Stimulated activated CD8-positive, alpha-beta memory T cell treated with anti-CD3 and anti-CD28 coated beads, Interleukin-12 subunit alpha, Interleukin-12 subunit beta, amount 100 ng/mL, for 1 hour (primary cell): Measurements from ENCODE around the gene FGD5.

Experiments
- DNase-seq: peaks from one replicate; pipeline ENCODE4 v3.0.0-alpha.2; 2020; ENCODE audit warnings: low read depth

The FGD5 gene

DNA sequence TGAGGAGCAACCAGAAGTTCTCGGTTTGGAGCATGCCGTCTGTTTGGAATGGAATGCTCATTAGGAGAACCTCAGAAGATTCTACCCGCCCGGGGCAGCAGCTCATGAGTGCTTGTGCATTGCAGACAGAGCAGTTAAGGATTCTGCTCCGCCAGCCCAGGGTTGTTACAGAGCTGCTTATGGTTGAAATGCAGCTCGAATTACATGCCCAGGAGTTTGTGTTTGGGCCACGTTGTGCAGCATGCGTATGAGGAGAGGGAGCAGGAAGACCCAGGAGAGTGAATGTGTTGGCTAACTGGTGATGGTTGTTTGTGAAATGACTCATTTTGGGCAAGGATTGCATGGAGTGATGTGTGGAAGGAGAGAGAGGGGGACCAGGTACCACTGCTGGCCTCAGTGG, 9.0 kb downstream of the FGD5 start:
- no peak for DNase-seq

DNA sequence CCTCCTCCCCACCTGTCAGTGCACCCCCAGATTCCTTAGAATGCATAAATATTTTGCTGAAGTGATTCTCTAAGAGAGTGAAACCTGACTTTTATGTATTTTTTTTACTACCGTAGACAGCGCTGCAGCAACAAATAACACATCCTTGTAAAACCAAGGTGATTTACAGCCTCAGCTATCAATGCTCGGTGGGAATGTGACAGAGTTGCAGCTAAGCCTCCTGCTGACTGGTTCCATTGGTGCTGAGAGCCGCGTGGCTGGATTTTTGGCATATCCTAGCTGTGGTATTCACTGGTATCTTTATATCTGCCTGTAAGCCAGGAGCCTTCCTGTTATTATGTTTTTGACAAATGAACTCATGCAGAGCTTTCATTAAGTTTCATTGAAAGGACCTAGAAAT, 11.0 kb downstream of the FGD5 start:
- no peak for DNase-seq

DNA sequence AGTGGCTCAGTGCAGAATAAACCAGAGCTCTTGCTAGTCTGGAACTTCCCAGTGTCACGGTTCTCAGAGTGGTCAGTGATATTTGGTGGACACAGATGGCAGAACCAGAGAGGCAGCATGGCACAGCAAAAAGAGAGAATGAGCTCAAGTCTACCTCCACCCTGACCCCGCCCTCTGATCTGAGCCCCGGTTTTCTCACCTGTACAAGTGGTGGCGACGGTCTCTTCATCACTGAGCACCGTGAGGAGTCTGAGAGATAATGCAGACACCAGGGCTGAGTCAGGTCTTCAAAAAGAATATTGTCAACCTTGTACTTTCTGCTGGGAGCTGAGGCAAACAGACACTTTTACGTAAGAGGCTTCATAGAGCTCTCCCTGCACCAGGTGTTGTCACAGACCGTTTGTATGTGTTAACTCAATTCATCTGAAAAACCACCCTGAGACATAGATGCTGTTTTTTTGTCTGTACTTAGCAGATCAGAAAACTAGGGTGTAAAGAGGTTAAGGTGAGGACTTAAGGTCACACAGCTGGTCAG, 13.2 kb downstream of the FGD5 start:
- DNase-seq = no peak

DNA sequence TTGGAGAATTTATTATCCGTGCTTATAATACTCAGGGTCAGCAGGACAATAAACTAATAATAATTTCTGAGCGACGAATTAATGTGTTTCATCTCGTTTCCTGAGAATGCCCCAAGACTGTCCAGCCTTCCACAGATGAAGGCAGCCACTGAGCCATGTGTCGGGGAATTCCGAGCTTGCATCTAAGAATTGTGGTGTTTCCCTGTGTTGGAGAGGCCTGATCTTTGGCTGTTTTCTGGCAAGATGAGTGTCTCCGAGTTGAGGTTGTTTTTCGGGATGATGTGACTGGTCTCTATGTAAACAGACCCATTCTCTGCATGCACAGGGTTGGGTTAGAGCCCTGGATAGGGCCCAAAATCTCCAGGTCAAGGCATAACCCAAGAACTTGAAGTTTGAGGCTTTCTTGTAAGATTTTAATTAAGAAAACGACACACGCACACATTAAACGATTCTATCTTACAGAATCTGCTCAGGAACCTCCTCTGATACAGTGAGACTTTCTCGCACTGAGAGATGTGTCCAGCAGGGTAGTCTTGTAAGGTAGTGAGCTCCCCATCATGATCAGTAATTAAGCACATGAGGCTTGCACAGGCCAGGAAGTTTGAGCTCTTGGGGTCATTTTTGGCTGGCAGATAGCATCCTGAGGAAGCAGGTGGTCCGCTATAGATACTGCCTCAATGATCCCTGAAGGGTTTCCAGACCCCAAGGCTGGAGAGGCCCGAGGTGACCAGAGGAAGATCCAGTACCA, 14.4 kb downstream of the FGD5 start:
- no peak for DNase-seq

DNA sequence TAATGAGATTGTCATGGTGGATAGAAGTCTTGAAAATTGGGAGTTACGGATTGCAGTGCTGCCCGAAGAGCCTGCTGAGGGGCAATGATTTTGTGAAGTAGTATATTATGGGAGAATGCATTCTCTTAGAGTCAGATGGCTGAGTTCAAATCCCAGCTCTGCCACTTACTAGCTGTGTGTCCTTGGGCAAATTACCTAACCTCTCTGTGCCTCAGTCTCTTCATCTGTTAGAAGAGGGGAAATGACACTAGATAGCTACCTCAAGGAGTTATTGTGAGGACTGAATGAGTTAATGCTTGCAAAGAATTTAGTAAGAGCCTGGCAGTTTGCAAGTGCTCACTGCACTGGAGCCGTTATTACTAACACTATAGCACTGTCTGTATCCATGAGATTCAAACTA, 15.4 kb downstream of the FGD5 start:
- DNase-seq = no peak

DNA sequence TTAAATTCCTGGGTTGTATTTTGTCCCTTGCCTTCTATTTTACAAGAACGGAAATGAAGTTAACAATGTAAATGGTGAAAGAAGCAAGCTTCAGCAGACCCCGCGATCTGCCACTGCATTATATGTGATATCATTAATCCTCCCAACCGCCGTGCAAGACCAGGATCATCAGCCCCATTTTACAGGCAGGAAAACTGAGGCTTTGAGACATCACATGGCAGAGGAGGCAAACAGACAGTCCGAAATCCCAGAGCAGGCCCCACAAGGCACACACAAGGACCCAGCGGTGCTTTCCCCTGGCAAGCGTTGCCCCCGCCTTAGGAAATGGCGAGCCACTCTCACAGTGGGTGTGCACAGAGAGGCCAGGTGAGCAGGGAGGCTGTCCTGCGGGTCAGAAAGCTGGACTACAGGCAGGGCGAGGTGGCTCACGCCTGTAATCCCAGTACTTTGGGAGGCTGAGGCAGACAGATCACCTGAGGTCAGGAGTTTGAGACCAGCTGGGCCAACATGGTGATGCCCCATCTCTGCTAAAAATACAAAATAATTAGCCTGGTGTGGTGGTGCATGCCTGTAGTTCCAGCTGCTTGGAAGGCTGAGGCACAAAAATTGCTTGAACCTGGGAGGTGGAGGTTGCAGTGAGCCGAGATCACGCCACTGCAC, 16.2 kb downstream of the FGD5 start:
- DNase-seq = no peak

DNA sequence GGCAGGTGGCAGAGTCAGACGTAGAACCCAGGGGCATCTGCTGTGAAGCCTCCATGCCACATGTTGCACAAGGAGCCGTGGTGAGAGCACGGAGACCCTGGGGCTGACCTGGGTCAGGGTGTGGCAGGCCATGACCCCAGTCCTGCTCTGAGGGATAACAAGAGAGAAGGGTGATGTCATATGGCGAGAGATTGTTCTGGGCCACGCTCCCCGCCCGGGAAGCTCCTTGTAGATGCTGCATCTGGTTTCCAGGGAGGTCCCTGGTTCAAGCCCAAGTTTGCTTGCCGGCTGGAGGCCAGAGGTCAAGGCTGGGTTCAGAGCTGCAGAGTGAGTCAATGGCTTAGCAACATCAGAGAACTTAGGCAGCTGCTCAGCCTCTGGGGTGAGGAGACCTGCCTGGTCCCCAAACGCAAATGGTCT, 17.3 kb downstream of the FGD5 start:
- DNase-seq = no peak

DNA sequence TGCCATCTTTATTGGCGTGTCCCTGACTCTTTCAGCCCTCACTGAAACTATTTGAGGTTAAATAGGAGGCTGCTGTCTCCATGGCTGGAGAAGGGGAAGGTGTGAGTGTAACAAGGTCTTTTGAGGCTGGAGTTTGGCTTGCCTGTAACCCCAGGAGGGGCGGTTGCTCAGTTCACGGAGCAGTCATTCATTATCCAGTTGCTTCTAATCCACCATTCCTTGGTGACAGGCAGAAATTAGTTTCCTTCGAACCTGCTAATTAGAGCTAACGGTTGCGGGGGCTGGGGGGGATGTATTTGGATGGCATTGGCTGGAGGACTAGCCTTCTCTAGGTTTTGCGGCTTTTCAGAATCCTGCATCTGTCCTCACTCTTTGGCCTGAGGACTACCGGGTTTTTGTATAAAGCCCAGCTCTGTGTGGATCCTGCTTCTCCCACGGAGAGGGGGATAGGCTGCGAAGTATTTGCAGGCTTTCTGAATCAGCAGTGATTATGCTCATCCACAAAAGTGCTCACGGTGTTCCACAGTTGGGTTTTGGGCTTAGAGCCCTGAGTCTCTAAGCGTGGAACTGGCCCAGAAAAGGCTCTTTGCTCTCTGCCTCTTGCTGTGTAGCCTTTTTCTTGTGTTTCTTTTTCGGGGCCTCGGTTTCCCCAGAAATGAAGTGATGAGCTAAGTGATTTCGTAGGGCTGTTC, 18.6 kb downstream of the FGD5 start:
- no peak for DNase-seq

DNA sequence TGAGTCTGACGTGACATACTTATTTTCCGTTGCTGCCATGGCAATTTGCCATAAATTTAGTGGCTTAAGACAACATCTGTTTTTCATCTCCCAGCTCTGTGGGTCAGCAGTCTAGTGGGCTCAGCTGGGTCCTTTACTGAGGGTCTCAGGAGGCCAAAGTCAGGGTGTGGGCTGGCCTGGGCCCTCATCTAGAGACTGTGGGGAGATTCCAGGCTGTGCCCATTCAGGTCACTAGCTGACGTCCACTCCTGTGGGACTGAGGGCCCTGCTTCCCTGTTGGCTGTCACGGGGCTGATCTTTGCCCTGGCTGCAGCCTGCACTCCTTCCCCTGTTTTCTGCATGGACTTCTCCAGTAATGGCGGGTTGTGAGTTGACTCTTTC, 19.1 kb downstream of the FGD5 start:
- DNase-seq = no peak

DNA sequence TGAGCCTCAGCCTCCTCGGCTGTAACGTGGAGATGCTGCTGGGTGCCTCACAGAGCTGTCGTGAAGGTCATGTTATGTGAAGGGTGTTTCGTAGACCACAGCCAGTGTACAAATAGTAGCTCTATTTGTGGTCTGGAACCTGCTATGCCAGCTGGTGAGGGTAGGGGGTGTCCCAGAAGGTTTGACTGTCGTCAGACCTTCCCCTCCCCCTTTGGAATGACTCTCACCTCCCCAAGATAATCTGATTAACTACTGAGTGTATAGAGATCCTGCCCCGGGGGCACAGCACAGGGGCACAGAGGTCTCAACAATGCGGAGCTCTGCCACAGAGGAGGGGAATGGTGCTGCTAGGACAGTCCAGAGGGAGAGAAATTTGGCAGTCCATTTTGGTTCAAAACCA, 20.5 kb downstream of the FGD5 start:
- no peak for DNase-seq

DNA sequence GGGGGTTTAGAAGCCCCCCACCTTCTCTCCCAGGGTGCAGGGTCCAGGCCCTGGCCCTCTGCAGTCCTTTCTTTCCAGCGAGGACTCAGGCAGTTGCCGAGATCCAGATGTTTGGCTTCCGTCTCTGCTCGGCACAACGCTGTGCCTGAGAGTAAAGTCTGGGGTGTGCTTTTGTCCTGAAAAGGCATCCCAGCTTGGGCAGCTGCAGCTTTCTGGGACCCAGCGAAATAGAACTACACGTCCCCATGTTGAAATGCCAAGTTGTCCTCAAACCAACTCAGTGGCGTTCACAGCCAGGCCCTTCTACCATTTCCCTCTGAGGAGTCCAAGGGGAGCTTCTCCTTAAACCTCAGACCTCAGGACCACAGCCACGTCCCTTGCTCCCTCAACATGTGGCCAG, 23.1 kb downstream of the FGD5 start:
- no peak for DNase-seq

DNA sequence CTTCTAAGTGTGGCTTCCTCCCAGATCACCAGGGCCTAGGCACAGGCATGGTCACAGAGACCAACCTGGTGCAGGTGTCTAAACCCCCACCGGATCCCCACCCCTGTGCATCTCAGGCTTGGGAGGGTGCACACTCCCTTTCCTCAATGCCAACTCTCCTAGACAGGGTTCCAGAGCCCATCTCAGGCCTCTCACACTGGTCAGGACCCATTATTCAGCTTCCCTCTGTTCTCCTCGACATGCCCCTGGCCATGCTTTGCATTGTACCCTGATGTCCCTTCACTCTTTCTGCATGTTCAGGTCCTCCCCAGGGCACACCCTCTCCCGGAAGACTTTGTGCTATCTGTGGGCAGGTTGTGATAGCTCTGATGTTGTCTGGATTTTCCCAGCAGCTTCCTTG, 23.5 kb downstream of the FGD5 start:
- no peak for DNase-seq

DNA sequence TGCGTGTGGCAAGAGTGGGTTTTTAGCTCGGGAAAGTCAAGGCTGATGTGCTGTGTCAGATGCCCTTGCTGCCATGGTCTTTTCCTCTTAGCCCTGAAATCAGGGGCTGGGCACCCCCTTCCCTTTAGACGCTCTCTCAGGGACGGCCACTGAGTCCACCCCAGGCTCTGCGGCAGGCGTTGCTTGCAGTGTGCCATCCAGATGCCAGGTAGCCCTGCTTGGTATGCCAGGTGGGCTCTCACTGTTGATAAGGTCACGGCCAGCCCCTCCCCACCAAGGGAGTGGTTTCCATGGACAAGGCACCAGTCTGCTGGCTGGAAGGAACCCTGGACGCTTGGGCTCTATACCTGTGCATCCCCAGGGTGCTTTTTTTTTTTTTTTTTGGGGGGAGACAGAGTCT, 24.6 kb downstream of the FGD5 start:
- no peak for DNase-seq

DNA sequence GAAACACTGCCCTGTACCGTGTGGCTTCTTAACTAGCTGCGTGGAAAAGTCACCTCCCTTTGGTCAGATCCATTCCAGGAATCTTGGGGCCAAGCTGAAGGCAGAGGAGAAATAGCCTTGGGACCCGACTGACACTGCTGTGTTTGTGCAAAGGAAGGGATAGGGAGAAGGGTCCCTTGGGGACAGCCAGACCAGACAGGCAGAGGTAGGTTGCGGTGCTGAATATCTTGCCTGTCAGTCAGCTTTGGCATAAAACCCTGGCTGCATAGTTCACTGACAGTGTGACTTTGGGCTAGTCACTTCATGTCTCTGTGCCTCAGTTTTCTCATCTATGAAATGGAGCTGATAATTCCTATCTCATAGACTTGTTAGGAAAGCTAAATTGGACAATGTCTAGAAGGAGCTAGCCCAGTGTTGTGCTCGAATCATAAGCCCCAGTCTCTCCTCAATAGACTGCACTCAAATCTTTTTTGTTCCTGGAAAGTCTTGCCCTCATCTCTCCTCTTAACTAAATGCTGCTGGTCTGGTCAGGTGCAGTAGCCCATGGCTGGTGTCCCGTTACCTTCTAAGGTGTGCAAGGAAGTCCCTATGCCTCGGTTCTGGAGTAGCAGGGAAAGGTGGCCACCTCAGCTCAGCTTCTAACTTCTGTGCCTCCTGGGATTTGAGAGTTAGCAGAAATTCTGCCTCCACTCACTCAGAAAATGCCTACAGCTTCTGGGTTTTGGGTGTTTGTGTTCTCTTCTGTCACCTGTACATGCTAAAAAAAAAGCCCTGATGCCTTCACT, 25.8 kb downstream of the FGD5 start:
- no peak for DNase-seq

DNA sequence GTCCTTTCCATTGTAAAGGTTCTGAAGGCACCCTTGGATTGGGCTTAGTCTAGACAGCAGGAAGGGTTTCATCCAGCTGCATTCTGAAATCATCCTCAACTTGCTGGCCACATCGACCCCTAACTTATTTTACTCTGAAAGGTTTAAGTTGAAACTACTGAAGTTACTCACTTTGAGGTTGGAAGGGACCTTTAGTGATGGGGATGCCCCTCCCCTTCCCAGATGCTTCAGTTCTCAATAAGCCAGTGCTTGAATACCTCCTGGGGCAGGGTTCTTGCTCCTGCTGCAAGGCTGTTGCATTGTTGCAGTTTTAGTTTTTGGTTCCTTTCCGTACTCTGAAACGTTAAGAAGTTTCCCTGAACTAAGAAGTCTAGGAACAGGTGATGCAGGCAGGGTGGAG, 26.4 kb downstream of the FGD5 start:
- DNase-seq = no peak

DNA sequence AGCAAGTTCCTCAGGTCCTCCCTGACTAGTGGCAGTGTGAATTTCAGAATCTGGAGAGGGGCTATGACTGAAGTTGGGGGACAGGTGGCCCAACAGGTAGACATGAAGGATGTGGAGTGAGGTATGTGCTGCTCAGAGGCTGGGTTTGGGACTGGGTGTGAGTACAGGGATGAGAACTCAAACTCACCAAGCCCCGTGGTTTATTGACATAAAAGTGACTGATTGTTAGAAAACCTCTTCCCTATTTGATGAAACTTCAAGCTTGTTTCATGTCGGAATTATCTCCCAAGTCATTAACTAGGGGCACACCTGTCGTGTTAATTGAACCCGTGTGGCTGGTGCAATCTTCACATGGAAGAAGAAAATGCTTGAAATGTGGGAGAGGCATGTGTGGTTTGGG, 27.1 kb downstream of the FGD5 start:
- no peak for DNase-seq

DNA sequence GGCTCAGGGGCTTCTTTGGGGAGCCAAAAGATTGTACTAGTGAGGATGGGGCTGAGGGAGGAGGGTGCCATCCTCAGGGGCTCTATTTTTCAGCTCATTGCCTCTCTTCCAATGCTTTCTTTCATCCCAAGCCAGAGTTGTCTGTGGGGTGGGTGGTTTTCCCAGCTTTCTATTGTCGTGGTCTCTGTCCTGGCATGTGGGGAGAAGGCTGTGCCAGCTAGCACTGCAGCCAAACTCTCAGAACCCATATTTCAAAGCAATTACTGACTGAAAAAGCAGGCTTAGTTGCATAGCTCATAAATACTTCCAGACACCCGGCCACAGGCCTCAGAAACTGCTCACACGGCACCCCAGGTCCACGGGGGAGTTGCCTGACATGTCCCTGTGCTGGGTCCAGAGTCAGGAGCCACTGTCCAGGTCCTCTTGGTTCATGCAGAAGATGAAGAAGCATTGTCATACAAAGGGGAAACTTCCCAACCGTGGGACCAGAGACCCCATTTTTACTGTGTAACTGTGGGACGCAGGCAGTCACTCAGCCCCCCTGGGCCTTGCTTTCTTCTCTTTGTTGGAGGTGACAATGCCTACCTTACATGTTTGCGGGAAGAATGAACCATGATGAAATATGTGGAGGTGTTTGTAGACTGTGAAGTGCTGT, 27.6 kb downstream of the FGD5 start:
- no peak for DNase-seq

DNA sequence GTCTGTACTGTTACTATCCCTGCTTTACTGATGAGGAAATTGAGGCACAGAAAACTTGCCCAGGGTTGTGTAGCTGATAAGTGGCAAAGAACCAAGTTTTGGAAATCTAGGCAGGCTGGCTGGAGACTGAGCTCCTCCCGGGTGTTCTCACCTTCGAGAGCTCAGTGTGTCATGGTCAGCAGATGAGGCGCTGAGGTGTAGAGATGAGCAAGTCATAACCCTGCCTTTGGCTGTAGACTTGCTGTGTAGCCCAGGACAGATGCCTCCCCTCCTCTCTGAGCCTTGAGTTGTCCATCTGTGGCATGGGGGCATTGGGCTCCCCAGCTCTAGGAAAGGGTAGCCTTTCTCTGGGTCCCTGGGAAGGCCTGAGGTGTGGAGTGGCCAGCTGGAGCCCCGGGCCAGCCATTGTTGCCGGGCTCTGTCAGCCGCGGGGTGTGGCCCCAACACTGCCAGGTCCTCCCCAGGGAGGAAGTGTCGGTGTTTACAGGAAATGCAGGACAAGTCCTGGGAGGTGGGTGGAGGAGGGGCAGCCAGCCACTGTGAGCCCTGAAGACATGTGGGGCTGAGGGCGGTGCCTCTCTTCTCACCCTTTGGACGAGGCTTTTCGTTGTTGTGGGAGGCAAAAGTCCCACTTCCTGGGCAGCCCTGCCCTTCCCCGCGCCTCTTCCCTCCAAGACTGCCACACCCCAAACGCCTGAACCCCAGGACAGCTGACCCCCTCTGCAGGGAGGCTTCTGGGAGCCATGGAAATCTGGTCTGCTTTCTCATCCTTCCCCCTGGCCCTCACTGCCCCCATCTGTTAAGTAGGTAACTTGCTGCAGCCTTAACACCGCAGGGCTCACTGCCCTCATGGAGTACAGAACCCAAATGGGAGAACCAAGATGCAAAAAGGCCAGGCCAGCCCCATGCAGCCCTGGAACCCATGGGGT, 29.1 kb downstream of the FGD5 start:
- no peak for DNase-seq

DNA sequence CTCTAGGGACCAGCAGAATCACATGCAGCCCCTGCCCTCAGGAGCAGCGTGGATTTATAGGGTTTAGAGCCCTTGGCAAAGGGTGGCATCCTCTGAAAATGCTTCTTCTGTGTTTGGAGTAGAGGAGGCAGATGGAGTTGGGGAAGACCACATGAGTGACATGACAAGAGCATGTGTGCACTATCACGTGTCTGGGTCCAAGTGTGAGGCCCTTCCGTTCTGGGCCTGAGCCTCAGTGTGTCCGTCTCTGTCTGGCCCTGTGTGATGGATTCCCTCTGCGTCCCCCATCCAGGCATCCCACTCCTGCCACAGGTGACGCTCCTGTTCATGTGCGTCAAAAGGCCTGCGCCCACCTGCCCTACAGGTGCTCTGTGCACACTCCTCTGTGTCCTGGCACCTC, 30.1 kb downstream of the FGD5 start:
- DNase-seq = no peak

DNA sequence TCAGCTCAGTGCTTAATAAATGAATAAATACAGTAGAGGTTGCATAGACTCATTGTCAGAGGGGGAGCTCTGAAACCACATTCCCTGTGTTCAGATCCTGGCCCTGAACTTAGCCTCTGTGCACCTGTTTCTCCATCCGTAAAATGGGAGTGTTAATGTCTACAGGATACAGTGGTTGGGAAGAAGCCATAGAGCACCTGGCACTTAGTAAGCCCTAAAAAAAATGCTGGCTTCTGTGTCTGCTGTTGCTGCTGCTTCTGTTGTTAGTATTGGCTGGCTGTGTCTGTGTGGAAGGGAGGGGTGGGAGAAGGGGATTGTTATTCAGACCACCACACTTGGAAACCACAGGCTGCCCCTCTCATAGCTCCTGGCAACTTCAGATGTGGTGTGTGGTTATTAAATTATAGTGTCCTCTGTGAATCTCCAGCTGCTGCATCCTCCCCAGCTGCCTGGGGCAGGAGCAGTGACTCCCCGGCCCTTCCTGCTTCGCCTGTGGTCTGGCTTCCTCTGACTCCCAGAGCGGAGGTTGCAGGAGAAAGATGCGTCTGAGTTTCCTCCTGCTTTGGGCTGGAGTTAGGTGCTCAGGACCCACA, 31.0 kb downstream of the FGD5 start:
- no peak for DNase-seq
